SH-SY5Y (cell line): Measurements from ENCODE around the gene OR52A1.

Source experiments
- GATA2 ChIP-seq: IDR thresholded peaks from 2 replicates; pipeline ENCODE4 v1.6.1; 2011; ENCODE audit warnings: mild to moderate bottlenecking, low read depth, low read length
- GATA3 ChIP-seq: IDR thresholded peaks from 2 replicates; pipeline ENCODE4 v1.6.1; 2011; ENCODE audit warnings: low read depth, mild to moderate bottlenecking, low read length, moderate library complexity

Gene OR52A1

DNA sequence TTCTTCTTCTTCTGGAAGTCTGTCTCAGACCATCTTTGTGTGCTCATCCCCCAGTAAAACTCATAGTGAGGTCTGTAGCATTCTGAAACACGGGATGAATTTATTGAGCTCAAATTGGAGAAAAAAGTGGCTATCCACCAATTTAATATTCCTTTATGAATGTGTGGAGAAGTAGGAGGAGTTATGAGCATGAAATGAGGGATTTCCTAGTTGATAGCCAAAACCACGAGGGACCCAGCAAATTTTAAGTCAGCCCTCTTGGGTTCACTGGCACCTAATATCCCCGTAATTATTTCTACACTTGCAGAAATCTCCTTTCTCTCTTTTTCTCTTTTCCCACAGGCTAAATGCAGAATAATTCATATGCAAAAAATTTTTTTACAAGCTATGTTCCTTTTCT, at the start of gene OR52A1:
Gene OR52A1, minus strand, starts transcription at position 101 of the 400 bp plus-strand sequence. CDS start 2,388 bp downstream, outside the sequence.
- TF ChIP-seq GATA2 (no peak), GATA3 (no peak)

DNA sequence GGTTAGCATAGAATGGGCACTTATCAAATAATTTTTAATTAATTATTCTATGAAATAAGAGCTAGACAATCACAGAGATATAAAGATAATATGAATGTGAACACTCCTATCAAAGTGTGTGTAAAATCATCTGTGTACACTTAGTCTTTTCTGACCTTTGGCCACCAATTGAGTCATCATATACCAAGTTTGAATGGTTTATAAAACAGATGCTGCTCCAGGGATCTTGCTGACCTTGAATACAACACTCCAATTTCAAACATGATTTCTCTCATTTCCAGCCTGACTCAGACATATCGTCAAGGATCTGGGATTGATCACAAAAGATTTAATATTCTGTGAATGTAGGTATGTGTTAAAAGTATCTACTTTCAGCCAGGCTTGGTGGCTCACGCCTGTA, 48.8 kb upstream of the OR52A1 start:
- TF ChIP-seq GATA2 (no peak), GATA3 (no peak)

DNA sequence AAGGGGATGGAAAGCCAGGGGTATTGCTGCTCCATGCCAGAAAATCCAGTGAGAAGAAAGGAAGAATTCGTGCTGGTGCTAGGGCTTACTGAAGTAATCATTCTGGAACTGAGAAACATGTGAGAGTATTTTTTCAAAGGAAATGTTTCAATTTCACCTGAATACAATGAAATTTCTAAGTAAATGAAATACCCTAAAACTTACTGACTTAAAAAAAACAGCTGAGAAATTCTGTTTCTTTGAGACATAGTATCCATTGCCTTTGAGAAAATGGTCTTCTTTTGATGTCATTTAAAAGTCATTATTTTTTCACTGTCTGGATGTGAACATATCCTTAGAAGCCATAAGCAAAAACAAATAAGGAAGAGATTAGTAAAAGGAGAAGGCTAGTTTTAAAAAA, 46.0 kb upstream of the OR52A1 start, which contains the start of gene OR51V1:
Gene OR51V1, minus strand, starts transcription at position 101 of the 400 bp plus-strand sequence. Its CDS starts 0 bp downstream, at position 101.
- TF ChIP-seq GATA3 (no peak), GATA2 (no peak)

DNA sequence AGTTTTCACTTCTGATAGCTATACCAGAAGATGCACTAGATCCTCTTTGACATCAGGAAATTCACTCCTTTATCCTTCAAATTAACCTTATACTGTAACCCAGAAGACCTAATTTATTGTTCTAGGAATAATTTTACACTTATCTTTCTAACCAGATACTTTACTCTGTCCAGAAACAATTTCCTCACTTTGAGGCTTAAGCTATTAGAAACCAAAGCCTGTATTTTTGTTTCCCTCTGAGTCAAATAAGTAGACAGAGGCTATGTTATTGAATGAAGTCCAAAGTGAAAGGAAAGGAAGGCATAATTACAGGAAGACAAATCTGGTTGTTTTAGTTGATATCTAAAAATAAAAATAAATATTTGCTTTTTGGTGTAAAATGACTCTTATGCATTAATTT, 43.7 kb upstream of the OR52A1 start:
- TF ChIP-seq GATA3 (no peak), GATA2 (no peak)

DNA sequence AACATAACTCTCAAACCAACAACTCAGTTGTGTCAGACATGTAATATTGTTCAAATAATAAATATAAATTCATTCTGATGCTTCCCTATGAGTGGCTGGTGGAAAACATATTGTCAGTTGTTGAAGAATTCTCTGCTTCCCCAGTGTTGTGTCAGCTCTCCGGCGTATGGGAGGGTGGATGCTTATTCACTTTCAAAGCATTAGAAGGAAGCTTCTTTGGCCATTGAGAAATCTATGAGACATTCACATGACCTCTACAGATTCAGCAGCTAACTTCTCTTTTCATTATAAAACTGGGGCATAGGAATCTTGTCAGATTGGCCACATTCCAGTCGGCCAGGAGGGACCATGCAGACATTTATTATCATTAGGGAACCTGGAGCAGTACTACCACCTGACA, 43.0 kb upstream of the OR52A1 start:
- TF ChIP-seq GATA3: no peak
- TF ChIP-seq GATA2: no peak

DNA sequence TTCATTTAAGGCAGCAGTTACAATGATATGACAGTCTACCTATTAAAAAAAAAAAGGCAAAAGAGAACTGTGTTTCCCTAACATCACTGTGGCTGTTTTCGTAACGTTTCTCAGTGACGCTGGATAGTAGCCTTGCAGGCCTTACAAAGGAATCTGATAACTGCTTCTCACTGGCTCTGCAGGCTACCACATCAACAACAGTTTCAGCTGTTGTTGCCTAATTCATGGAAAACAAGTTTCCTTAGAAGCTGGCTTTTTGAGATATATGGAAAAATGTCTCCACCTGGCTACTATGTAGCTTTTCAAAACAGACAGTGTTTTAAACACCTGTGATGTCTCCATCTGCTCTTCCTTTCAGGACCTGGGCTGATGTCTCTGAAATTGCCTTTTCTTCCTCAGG, 42.2 kb upstream of the OR52A1 start:
- no peak for TF ChIP-seq GATA2
- no peak for TF ChIP-seq GATA3

DNA sequence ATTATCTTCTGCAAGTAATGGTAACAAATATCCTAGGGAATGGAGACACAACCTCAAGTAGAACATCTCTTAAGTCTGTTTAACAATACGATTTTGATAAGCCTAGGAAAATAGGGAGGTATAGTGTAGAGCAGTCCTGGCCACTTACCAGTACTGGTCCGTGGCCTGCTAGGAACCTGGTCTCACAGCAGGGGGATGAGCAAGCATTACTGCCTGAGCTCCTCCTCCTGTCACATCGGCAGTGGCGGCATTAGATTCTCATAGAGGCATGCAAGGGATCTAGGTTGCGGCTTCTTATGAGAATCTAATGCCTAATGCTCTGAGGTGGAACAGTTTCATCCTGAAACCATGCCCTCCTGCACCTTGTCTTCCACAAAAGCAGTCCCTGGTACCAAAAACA, 41.5 kb upstream of the OR52A1 start:
- TF ChIP-seq GATA2 (no peak), GATA3 (no peak)

DNA sequence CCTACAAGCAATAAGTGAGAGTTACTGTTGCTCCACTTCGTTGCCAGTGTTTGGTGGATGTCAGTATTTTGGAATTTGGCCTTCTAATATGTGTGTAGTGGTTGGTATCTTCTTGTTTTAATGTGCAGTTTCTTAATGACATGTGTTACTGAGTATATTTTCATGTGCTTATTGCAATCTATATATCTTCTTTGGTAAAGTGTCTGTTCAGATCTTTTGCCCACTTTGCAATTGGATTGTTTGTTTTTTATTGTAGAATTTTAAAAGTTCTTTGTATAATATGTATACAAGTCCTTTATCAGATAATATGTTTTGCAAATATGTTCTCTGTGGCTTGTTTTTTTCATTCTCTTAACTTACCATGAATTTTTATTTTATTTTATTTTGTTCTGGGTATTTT, 38.2 kb upstream of the OR52A1 start:
- TF ChIP-seq GATA3: no peak
- no peak for TF ChIP-seq GATA2

DNA sequence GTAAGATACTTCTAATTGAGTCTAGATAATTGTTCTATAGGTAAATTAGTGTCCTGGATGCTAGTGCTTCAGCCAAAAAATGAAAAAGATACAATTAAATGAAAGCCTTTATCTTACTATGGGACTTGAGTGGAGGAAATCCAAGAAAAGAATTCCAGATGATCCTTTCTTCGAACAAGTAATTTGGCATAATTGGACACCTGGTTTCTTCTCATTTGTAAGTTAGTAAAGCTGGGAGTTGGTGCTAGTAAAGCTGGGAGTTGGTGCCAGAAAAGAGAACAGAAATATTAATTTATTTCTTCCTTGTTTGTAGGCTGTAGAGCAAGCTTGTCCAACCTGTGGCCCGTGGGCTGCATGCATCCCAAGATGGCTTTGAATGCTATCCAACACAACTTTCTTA, 33.6 kb upstream of the OR52A1 start:
- TF ChIP-seq GATA3 (no peak), GATA2 (no peak)

DNA sequence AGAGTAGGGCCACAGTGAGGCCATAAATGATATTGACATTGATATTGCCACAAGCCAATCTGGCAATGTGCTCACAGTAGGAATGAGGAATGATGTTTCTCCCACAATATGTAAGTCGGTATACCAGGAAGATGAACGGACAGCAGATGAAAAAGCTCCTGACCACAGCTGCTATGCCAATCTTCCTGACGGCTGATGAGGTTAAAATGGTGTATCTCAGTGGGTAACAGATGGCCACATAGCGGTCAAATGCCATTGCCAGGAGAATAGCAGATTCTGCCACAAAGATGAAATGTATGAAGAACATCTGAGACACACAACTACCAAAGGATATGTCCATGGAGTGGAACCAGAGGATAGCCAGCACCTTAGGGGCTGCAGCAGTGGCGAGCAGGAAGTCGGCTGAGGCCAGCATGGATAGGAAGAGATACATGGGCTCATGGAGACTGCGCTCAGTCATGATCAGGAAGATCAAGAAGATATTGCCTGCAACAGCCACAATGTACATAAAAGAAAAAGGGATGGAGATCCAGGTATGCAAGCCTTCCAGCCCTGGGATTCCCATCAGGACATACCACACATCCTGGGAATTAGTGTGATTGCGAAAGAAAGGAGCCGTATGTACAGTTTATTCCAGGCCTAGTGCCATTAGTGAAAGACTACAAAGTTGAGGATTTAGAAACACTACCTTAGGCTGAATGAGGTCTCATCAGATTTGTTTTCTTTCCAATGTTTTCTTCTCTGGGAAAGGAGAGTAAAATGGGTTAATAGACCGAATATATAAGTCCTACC, 23.7 kb upstream of the OR52A1 start:
- no peak for TF ChIP-seq GATA2
- no peak for TF ChIP-seq GATA3

DNA sequence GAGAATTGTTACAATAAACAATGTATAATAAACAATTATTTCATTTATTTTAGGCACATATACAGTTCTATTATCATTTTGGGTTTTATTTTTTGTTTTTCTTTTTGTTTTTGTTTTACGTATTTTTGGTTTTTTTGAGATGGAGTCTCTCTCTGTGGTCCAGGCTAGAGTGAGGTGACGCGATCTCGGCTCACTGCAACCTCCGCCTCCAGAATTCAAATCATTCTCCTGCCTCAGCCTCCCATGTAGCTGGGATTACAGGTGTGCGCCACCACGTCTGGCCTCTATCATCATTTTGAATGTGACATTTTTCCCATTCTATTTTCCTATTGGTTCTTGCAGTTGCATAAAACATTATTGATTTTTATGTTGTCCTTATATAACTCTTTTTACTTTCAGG, 20.4 kb upstream of the OR52A1 start:
- TF ChIP-seq GATA2: no peak
- TF ChIP-seq GATA3: no peak

DNA sequence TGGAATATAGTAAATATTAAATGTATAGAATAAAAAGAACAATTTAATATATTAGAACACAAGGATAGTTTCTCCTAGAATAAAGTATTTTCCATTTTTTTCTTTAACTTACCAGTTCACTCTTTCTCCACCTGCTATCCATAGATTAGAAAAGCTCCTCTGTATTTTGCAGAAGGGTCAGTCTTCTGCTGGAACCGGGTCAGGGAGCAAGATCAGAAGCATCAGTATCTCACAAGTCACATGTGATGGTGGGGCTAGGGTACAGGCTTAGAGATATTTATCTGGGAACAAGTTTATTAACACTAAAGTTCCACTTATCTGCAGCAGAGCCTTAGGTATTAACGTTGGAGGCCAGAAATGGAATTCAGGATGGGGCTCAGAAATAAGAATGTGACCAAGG, 17.3 kb upstream of the OR52A1 start:
- no peak for TF ChIP-seq GATA2
- TF ChIP-seq GATA3: no peak

DNA sequence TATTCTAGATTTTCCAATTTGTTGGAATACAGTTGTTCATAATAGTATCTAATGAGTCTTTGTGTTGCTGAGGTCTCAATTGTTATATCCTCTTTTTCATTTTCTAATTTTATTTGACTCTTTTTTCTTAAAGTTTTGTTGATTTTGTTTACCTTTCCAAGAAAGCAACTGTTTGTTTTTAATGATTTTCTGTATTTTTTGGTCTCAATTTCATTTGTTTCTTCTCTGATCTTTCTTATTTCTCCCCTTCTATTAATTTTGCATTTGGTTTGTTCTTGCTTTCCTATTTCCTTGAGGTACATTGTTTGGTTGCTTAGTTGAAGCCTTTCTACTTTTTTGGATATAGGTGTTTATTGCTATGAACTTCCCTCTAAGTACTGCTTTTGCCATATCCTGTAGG, 5.2 kb upstream of the OR52A1 start:
- TF ChIP-seq GATA3: no peak
- TF ChIP-seq GATA2: no peak

DNA sequence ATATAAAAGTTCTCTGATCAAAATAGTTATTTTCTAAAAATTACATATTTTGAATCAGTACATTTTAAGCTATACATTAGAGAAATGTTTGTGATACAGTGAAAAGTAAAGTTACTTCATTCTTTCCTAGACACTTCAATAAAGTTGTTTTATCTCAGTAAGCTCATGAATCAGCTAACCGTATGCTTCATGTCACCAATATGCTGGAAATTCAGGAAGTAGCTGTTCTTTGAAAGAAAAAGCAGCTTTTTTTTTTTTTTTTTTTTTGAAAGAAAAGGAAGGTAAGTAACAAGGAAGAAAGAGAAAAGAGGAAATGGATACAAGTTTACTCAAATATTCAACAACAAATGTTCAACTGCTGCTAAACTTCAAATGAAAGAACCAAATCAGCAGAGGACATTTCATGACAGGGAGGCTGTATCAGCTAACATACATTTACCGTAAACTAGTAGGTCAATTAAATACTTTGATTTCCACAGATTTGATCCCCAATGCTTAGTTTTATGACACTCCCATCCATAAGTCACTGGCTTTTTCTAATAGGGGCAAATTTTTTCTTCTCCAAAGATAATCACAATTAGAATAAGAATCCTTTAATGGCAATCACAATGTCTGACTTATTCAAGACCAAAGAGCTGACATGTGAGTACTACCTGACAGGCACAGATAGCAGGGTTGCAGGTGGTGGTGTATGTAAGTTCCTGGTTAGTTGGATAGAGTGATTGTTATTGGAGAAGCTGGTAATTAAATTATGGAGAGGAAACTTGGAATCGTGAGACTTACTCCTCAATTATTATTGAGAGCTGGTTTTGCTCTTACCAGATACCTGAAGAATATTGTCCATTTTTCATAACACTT, 754 bp downstream of the OR52A1 start:
- no peak for TF ChIP-seq GATA3
- no peak for TF ChIP-seq GATA2

DNA sequence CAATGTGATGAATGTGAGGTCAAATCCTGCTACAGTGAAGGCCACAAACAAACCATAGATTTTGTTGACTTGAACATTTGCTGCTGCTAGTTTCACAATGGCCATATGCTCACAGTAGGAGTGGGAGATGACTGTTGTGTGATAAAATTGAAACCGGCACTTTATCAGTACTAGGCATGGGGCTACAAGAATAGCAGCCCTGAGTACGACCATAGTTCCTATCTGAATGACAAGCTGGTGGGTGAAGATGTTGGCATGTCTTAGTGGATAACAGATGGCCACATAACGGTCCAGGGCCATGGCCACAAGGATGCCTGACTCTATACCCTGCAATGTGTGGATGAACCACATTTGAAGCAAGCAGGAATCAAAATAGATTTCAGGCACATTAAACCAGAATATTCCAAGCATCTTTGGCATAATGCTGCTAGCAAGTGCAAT, 2.8 kb downstream of the OR52A1 start:
- TF ChIP-seq GATA2 (no peak), GATA3 (no peak)

DNA sequence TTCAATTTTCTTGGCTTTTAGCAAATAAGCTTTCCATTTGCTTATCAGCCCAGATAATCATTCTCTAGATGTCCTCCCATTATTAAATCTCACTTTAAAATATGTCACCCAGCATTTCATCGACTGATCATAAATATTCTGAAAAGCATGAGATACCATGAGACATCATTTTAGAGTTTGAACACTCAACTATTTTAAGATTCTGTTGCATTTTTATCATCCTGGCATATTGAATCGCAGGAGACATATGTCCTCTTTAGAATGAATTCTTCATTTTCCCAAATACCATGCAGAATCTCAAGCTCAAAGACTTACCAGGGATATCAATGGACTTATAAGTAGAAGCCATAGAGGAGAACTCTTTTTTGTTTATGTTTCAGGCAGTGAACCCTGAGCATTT, 16.6 kb downstream of the OR52A1 start, which contains the start of gene OR52A5:
Gene OR52A5, minus strand, starts transcription at position 361 of the 400 bp plus-strand sequence. CDS start 5,714 bp downstream, outside the sequence.
- no peak for TF ChIP-seq GATA2
- TF ChIP-seq GATA3: no peak
